A673 (cell line): ENCODE data around the gene TUBGCP3.
A peak's percentile ranks its signal among the peaks of the same experiment; 100 is the strongest.

ENCODE experiments used
- EZH2 ChIP-seq: fragments of 200-600 bp; sonication (generic); IDR thresholded peaks from 2 replicates; pipeline ENCODE4 v1.6.1; 2017; ENCODE audit warnings: borderline replicate concordance, low read depth, mild to moderate bottlenecking, mixed read lengths, antibody characterized with exemption, low read length; ENCODE audit not compliant: poor library complexity, severe bottlenecking
- TF ChIP-seq, protein P1 (sequence below): fragments of 300-800, 200-600 bp; sonication (generic); conservative IDR thresholded peaks from 2 replicates; pipeline ENCODE4 v1.5.1; 2017; ENCODE audit warnings: low read depth, mild to moderate bottlenecking, antibody characterized with exemption, low read length, moderate library complexity, mixed read lengths

- TF ChIP-seq, protein P1, sequence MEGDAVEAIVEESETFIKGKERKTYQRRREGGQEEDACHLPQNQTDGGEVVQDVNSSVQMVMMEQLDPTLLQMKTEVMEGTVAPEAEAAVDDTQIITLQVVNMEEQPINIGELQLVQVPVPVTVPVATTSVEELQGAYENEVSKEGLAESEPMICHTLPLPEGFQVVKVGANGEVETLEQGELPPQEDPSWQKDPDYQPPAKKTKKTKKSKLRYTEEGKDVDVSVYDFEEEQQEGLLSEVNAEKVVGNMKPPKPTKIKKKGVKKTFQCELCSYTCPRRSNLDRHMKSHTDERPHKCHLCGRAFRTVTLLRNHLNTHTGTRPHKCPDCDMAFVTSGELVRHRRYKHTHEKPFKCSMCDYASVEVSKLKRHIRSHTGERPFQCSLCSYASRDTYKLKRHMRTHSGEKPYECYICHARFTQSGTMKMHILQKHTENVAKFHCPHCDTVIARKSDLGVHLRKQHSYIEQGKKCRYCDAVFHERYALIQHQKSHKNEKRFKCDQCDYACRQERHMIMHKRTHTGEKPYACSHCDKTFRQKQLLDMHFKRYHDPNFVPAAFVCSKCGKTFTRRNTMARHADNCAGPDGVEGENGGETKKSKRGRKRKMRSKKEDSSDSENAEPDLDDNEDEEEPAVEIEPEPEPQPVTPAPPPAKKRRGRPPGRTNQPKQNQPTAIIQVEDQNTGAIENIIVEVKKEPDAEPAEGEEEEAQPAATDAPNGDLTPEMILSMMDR: peak; percentile 90
- TF ChIP-seq EZH2: no peak
Observed at GRCh38 chr13:112606109-112607001, 18.4 kb upstream of the TUBGCP3 start.
